GM12864 (cell line): ENCODE measurements around the gene ITGB1.

Experiments
- DNase-seq: peaks from one replicate; pipeline ENCODE4 v3.0.0-alpha.2; 2011; ENCODE audit warnings: low read depth
- H3K4me3 ChIP-seq: 2 replicates; pipeline ENCODE4 v1.5.1; 2011; ENCODE audit warnings: mild to moderate bottlenecking, low read depth, low read length, control low read depth
- TF ChIP-seq, protein P1 (sequence below): IDR thresholded peaks from 2 replicates; pipeline ENCODE4 v1.5.1; 2011; ENCODE audit warnings: low read depth, mild to moderate bottlenecking, moderate library complexity, low read length, control low read depth, inconsistent platforms; ENCODE audit errors: missing control alignments

Gene ITGB1

DNA sequence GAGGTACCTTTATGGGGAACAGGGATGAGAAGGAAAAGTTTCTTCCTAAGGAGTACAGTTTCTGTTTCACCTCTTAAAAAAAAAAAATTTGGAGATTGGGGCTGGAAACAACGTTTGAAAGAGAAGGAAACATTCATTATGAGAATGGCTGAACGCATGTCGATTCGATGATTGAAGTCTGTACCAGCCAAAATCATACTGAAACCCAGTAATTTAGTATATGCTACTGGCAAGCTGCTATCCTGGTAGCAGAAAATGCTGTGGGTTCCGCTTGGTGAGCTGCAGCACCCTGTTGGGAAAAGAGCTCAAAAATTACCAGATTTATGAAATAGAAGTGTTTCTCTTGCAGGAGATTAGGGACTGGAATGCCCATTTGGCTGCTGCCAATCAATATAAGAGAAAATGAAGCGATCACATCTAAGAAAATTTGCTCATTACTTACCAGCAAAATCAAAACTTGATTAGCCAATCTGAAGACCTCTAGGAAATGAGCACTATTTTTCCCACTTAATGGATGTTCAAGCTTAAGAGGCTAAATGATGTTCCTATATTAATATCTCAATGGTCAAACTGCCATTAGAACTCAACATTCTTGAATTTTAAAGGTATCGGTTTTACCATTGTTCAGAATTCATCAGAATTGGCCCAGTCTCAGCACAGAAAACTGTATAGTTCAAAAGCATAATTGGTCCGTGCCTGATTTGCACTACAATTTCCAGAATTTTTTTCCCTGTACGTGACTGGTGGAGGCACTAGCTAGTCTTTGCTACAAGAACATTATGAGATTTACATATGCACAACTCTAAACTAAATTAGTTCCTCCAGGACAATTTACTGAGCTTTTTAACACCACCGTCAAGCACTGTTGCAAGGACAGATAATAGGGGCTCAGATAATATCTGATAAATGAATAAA is 1.2 kb upstream of the ITGB1 start:
- no peak for DNase-seq
- TF ChIP-seq, protein P1, sequence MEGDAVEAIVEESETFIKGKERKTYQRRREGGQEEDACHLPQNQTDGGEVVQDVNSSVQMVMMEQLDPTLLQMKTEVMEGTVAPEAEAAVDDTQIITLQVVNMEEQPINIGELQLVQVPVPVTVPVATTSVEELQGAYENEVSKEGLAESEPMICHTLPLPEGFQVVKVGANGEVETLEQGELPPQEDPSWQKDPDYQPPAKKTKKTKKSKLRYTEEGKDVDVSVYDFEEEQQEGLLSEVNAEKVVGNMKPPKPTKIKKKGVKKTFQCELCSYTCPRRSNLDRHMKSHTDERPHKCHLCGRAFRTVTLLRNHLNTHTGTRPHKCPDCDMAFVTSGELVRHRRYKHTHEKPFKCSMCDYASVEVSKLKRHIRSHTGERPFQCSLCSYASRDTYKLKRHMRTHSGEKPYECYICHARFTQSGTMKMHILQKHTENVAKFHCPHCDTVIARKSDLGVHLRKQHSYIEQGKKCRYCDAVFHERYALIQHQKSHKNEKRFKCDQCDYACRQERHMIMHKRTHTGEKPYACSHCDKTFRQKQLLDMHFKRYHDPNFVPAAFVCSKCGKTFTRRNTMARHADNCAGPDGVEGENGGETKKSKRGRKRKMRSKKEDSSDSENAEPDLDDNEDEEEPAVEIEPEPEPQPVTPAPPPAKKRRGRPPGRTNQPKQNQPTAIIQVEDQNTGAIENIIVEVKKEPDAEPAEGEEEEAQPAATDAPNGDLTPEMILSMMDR: no peak
- peak overlapping the region; percentile 97 for H3K4me3 ChIP-seq

DNA sequence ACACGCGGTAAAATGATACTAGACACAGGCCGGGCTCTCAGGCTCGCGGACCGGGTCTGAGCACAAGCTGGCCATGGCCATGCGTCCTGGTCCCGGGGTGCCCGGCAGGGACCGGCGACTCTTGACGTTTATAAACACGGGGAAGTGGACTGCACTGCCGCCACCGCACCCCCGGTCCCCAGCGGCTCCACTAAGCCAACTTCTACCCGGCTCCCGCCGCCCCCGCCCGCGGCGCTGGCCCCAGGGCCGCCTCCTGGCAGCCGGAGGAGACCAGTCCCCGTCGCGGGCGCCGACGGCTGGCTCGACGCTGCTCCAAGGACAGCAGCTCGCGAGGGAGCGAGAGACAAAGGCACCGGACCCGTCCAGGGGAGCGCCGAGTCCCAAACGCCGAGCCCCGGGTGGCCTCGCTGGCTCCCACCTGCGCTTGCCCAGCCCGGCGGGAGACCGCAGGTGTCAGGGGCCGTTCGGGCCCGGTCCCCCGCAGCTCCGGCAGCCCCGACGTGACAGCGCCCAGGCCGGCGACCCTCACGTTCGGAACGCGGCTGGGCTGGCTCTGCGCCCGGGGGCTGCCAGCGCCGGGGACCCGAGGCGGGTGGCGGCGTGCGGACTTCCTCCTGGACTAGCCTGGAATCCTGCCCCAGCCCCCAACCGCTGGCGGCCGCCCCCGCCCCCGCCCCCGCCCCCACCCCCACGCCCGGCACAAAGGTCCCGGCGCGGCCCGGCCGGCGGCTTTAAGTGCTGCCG is 517 bp downstream of the ITGB1 start:
- TF ChIP-seq, protein P1: no peak
- H3K4me3 ChIP-seq: peak overlapping the region; percentile 97
- DNase-seq: no peak

DNA sequence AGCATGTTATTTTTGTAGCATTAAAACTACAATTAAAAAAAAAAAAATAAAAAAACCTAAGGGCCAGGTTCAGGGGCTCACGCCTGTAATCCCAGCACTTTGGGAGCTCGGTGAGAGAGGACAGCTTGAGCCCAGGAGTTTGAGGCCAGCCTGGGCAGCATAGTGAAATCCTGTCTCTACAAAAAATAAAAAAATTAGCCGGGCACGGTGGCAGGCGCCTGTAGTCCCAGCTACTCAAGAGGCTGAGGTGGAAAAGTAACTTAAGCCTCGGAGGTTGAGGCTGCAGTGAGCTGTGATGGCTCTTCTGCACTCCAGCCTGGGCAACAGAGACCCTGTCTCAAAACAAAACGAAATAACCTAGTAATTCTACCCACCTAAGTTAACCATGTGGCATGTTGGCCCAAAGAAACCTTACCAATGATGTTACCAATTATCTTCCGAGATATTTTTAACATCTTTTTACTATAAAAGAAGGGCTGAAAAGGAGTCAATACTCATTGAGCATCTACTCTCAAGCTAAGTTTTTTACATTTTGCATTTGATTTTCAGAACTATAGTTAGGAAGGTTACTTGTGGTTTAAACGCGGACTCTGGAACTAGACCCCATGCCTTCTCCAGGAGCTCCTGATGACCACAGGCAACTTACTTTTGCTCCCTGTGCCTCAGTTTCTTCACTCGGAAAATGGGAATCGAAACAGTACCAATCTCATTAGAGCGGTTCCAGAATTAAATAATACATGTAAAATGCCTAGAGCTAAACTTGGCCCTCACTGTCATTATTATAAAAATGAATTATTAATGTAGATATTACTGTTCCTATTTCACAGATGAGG is 1.4 kb downstream of the ITGB1 start:
- peak overlapping the region; percentile 97 for H3K4me3 ChIP-seq
- no peak for DNase-seq
- TF ChIP-seq, protein P1: no peak

DNA sequence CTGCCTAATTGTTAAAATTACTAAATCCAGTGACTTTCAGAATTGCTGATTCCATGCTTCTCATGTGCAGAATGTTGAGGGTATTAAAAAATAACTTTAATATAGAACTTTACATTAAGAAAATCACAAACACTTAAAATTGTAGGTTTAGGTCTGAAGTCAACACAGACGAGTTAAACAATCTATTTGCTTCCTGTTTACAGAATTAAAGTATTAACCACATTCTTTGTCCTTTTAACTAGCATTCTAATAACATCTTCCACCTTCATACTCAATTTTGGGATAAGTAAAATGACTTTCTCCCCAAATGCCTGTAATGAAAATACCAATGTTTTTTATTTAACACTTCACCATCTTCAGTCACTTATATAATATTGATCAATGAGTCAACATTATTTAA is 2.2 kb downstream of the ITGB1 start:
- H3K4me3 ChIP-seq: peak overlapping the region; percentile 97; the same call in 1 of the 2 replicates
- TF ChIP-seq, protein P1: no peak
- no peak for DNase-seq

DNA sequence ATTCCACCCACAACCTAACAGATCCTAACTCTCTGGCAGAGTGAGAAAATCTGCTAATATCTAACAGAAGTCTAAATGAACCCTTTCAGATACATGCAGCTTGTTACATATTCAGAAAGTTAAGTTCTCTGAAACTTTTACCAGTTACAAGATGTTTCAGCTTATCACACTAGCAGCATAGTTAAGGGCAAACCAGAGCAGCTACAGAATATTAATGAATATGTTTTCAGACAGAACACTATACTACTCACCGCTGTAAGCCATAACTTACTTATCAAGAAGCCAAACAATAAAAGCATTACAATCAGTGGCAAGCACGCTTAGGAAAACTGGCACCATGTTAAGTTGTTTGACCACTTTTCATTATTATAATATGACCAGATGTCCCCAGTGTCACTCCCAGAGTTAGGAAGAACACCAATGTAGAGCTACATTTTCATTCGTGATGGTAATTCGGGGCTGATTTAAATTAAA is 2.7 kb downstream of the ITGB1 start:
- TF ChIP-seq, protein P1: no peak
- H3K4me3 ChIP-seq: peak overlapping the region; percentile 97; the same call in 1 of the 2 replicates
- DNase-seq: no peak

DNA sequence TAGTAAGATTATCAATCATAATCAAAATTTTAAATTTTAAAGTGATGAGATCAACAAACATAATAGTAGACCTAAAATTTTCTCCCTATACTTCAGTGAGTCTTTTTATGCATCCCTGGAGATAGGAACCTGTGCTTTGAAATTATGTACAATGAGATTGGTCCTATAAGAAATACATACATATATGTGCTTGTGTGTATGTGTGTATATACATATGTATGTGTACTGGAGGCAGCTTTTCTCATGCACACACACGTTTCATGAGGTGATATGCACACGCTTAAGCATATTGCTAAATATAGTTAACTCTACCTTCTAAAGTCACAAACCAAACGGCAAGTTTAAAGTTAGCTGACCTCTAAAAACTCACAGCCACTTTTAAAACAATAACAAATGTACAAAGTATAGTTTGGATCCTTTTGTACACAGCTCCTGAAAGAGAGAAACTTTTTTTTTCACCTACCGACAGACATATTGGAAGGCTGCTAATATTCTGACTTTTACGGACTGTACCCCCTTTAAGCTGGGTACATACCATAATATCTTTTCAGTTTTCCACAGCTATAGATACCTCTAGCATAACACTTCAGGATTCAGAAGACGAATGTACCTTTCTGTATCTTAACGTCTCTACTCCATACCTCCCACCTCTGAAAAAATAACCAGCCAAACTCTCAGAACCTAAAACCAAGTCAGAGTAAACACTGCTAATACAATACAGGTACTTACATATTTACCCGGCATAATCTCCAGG is 3.3 kb downstream of the ITGB1 start:
- peak overlapping the region; percentile 97; the same call in 1 of the 2 replicates for H3K4me3 ChIP-seq
- TF ChIP-seq, protein P1: no peak
- DNase-seq: no peak
